Suppressor macrophage treated with lipopolysaccharide for 1 hour (primary cell): ENCODE measurements around the gene FBXO39.
"Not testable (repeated sequence)": the region's sequence is repeated elsewhere in the genome, so short reads cannot be mapped to it uniquely, and the experiment has no call there.

ENCODE experiments used
- DNase-seq, 3 donors: peaks; one replicate each; pipeline ENCODE4 v3.0.0-alpha.2; 2020 to 2022

The FBXO39 gene

DNA sequence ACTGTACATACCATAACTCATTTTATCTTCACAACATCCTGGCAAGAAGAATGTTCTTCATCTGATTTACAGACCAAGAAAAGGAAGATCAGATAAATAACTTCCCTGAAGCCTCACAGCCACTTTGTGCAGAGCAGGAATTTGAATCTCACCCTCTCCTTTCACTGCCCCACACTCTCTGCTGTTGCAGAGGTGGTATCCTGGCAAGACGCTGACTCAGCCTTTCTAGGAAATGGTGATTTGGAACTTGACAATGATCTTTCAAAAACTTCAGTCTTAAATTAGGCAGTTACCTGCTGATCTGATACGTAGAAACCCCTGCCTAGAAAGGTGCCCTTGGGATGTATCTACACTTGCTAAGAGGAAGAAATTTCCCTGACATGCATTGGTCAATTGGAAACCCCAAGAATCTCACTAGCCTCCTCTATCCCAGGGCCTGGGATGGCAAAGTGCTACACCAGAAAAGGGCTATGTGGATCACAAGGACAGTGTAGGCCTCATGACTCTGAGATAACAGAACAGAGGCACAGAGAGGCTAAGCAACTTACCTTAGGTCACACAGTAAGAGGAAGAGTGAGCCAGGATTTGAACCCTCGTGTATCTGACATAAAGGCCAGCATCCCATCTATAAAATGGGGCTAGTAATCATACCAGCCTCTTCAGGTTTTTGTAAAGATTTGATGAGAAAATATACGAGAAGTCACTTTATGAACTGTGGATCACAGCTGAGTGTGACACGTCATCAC, 17.9 kb downstream of the FBXO39 start:
- DNase-seq: no peak

- DNase-seq: no peak
Observed at GRCh38 chr17:6796017-6796886, 20.2 kb downstream of the FBXO39 start.

DNA sequence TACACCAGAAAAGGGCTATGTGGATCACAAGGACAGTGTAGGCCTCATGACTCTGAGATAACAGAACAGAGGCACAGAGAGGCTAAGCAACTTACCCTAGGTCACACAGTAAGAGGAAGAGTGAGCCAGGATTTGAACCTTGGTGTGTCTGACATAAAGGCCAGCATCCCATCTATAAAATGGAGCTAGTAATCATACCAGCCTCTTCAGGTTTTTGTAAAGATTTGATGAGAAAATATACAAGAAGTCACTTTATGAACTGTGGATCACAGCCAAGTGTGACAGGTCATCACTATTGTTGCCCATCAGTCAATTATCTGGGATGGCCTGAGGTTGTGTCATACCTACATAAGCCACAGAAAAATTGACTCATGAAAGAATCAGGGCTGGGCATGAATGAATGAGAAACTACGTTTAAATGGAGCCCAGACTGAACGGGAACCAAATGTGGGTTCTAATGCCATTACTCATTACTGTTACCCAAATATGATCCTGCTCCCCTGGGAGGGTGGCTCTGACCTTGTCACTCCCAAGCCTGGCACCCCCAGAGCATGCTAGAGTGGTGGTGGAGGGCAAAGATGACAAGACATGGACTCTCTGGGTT, 21.0 kb downstream of the FBXO39 start:
- DNase-seq: no peak

GRCh38 chr17:6797718-6798351, 21.8 kb downstream of the FBXO39 start:
- no peak for DNase-seq

GRCh38 chr17:6799738-6800137, 23.7 kb downstream of the FBXO39 start:
- DNase-seq: no peak

GRCh38 chr17:6800422-6801027, 24.5 kb downstream of the FBXO39 start:
- DNase-seq: peak in 1 of 3 donors; percentile 47

DNA sequence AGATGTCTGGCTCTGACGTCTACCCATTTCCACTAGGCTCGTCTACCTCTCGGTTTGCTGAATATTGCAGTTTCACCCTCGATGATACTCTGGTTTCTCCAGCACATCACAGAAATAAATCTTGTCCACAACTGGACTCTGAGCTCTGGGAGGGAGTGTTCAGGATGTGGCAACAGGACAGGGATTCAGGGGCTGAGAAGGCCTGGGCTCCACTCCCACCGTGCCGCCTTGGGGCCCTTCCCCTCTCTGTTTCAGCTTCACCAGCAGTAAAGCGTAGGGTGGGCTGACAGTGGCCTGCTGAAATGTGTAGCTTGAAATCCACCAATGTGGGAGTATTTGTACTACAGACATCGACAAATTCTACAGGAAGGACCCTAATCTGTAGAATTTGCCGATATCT, 35.5 kb downstream of the FBXO39 start:
- DNase-seq: no peak

GRCh38 chr17:6812295-6812694, 36.3 kb downstream of the FBXO39 start:
- DNase-seq: no peak

GRCh38 chr17:6815775-6816174, 39.8 kb downstream of the FBXO39 start:
- DNase-seq: no peak

DNA sequence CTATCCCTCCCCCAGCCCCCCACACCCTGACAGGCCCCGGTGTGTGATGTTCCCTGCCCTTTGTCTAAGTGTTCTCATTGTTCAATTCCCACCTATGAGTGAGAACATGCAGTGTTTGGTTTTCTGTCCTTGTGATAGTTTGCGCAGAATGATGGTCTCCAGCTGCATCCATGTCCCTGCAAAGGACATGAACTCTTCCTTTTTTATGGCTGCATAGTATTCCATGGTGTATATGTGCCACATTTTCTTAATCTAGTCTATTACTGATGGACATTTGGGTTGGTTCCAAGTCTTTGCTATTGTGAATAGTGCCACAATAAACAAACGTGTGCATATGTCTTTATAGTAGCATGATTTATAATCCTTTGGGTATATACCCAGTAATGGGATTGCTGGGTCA, 40.4 kb downstream of the FBXO39 start:
- not testable (repeated sequence) for DNase-seq

DNA sequence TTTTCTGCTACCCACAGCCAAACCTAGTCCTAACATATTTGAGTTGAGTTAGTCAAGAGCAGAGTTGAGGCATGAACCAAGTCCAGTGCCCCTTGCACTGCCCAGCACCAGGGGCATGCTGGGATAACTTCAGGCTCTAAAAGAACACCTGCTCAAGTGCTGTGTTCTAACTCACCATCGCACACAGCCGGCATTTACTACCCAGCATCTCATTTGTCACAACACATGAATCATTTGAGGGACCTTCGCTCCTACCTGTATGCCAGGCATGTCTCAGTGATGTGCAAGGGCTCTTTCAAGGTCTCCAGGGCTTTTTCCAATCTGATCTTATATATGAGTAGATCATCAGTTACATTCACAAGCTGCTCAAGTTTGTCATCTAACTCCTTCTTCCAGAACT, 42.9 kb downstream of the FBXO39 start:
- DNase-seq: no peak

GRCh38 chr17:6823011-6823442, 47.0 kb downstream of the FBXO39 start:
- peak in 1 of 3 donors; percentile 11 for DNase-seq

DNA sequence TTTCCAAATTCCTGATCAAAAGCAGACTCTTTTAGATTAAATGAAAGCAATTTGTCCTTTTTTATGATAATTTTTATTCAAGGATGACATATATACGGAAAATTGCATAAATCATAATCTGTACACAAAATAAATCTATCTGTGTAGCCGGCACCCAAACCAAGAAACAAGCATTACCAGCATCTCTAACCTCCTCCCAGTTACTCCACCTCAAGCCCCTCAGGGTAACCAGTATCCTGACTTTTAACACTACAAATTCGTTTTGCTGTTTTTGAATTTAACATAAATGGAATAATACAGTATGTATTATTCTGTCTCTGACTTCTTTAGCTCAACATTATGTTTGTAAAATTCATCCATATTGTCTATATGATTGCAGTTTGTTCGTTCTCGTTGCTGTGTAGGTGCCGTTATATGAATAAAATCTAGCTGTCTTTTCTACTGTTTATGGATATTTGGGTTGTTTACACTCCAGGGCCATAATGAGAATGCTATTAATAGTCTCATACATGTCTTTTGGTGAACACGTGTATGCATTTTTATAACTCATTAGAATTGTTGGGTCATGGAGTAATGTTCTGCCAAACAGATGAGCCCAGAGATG, 54.5 kb downstream of the FBXO39 start:
- DNase-seq: peak in 1 of 3 donors; percentile 3

GRCh38 chr17:6831661-6832263, 55.7 kb downstream of the FBXO39 start, which contains the start of gene TEKT1:
TSS of gene TEKT1 (minus strand) at chr17:6831729. CDS start at chr17:6830376, 1,353 bp downstream.
- DNase-seq: peak; percentile 82 to 85 (median 85)
